Cardiac muscle cell (in vitro differentiated cells and primary cell): ENCODE results near the gene ACTR1B. TPM values are rescaled to one million over a fixed set of nuclear protein-coding genes. Genes with fewer than 3 reads are reported as not detected.
"Not testable (repeated sequence)": the region's sequence is repeated elsewhere in the genome, so short reads cannot be mapped to it uniquely, and the experiment has no call there.

Experiments
- DNase-seq, 2 donors: peaks; one replicate each; pipeline versions ENCODE4 v3.0.0 to v3.0.0-alpha.2; 2010 to 2017; ENCODE audit warnings: low read depth in 1 of 2, low spot score in 1 of 2
- H3K27ac ChIP-seq: fragments of 200-600 bp; sonication (generic); 2 replicates; pipeline ENCODE4 v1.5.1; 2016
- H3K27me3 ChIP-seq: fragments of 200-600 bp; sonication (generic); 2 replicates; pipeline ENCODE4 v1.6.0; 2016; ENCODE audit warnings: control low read depth
- H3K36me3 ChIP-seq: fragments of 200-600 bp; sonication (generic); 2 replicates; pipeline ENCODE4 v1.5.1; 2016; ENCODE audit warnings: control low read depth
- H3K4me1 ChIP-seq: fragments of 200-600 bp; sonication (generic); 2 replicates; pipeline ENCODE4 v1.8.1; 2017; ENCODE audit warnings: low read depth, mild to moderate bottlenecking, mixed run types
- H3K4me3 ChIP-seq: fragments of 200-600 bp; sonication (generic); 2 replicates; pipeline ENCODE4 v1.5.1; 2016; ENCODE audit warnings: mild to moderate bottlenecking
- H3K9me3 ChIP-seq: fragments of 200-600 bp; sonication (generic); 2 replicates; pipeline ENCODE4 v1.5.1; 2017; ENCODE audit warnings: low read depth, mild to moderate bottlenecking, control low read depth
- polyA plus RNA-seq: library from polyadenylated mRNA; unstranded; fragments of >200 nt; fragmentation: Nextera tagmentation; extraction: Ambion mirVana; gene quantifications from 2 replicates; pipeline ENCODE4 v1.2.1, GENCODE V29; 2016
- total RNA-seq: library from RNA; depleted of rRNA; stranded (reverse); fragments of >200 nt; gene quantifications from 2 replicates; pipeline ENCODE4 v1.2.3, GENCODE V29; 2016
- TF ChIP-seq, protein P1 (sequence below): IDR thresholded peaks from 2 replicates; pipeline ENCODE4 v1.5.1; 2012; ENCODE audit warnings: low read depth, mild to moderate bottlenecking, low read length

The ACTR1B gene
- total and polyA plus RNA-seq, 2 experiments from 2014 or later: 22.9 to 109 TPM

DNA sequence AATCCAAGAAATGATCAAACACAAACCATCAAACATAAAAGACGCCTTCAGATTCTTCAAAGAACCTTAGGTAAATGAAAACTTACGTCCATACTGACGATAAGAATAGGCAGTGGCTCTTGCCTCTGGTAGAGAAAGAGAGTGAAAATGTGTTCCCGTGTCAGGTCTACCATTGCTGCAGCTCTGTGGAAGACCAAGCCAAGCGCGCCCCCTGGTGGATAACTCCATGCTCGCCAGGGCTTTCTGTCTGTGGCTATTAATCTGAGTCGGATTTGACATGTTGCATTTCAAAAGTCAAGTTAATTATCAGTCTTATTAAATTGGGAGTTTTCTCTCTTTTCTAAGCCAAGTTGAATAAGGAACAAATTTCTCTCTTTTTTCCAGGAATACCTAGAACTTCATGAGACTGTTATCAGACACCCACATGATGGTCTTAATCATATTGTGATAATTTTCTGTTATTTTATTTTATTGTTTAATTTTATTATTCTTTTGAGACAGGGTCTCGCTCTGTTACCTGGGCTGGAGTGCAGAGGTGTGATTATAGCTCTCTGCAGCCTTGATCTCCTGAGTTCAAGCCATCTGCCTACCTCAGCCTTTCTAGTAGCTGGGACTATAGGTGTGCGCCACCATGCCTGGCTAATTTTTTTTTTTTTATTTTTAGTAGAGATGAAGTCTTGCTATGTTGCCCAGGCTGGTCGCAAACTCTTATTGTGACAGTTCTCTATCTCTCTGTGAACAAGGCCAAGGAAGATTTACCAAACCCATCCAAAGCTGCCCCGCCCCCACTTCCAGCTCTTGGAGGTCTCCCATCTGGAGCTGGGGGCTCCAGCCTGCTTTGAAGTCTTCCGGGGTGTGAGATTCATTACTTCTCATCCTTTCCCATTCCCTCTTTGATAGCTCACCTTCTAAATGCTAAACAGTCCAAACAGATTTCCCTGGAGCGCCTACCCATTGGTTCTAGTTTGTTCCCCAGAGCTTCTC lies 33.7 kb upstream of the ACTR1B start:
- Histone ChIP-seq H3K27ac (no peak overlapping the region), H3K36me3 (no peaks in the 10 kb centered on the region), H3K9me3 (no peaks in the 10 kb centered on the region), H3K27me3 (no peaks in the 10 kb centered on the region), H3K4me3 (no peak overlapping the region), H3K4me1 (no peaks in the 10 kb centered on the region)
- TF ChIP-seq, protein P1, sequence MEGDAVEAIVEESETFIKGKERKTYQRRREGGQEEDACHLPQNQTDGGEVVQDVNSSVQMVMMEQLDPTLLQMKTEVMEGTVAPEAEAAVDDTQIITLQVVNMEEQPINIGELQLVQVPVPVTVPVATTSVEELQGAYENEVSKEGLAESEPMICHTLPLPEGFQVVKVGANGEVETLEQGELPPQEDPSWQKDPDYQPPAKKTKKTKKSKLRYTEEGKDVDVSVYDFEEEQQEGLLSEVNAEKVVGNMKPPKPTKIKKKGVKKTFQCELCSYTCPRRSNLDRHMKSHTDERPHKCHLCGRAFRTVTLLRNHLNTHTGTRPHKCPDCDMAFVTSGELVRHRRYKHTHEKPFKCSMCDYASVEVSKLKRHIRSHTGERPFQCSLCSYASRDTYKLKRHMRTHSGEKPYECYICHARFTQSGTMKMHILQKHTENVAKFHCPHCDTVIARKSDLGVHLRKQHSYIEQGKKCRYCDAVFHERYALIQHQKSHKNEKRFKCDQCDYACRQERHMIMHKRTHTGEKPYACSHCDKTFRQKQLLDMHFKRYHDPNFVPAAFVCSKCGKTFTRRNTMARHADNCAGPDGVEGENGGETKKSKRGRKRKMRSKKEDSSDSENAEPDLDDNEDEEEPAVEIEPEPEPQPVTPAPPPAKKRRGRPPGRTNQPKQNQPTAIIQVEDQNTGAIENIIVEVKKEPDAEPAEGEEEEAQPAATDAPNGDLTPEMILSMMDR: peak; percentile 89
- DNase-seq: peak; percentile 87 to 92

DNA sequence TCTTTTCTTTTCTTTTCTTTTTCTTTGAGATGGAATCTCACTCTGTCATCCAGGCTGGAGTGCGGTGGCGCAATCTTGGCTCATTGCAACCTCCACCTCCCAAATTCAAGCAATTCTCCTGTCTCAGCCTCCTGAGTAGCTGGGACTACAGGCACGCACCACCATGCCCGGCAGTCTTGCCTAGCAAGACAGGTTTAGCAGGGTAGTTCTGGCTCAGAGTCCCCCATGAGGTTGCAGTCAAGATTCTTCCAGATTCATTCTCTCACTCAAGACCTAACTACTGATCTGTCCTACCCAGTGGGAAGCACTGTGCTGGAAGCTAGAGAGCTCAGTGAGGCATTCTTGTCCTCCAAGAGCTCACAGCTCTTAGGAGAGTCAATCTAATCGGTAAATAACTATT lies 31.9 kb upstream of the ACTR1B start:
- no peaks in the 10 kb centered on the region for H3K27me3 ChIP-seq
- no peaks in the 10 kb centered on the region for H3K4me1 ChIP-seq
- TF ChIP-seq, protein P1: no peak
- no peak for DNase-seq
- H3K27ac ChIP-seq: no peak overlapping the region
- no peaks in the 10 kb centered on the region for H3K36me3 ChIP-seq
- H3K9me3 ChIP-seq: no peaks in the 10 kb centered on the region
- H3K4me3 ChIP-seq: no peak overlapping the region

DNA sequence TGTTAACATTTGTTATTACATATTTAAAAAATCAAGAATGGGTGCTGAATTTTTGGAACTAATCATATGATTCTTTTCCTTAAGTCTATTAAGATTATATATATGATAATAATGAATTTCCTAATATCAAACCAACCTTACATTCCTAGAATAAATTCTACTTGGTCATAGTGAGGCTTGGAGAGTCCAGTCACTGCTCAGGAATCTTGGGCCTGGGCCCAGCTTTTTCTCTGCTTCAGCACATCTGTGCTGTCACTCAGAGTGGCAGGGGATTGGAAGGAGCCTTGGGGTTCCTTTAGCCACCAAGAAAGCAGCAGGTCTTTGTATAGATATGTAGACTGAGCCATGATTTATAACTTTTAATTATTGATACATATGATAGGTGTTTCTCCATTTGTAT lies 29.6 kb upstream of the ACTR1B start:
- Histone ChIP-seq H3K27me3 (no peaks in the 10 kb centered on the region), H3K9me3 (no peaks in the 10 kb centered on the region), H3K4me3 (no peak overlapping the region), H3K4me1 (no peaks in the 10 kb centered on the region), H3K36me3 (no peaks in the 10 kb centered on the region), H3K27ac (no peak overlapping the region)
- peak in 1 of 2 donors; percentile 27 for DNase-seq
- TF ChIP-seq, protein P1: no peak

DNA sequence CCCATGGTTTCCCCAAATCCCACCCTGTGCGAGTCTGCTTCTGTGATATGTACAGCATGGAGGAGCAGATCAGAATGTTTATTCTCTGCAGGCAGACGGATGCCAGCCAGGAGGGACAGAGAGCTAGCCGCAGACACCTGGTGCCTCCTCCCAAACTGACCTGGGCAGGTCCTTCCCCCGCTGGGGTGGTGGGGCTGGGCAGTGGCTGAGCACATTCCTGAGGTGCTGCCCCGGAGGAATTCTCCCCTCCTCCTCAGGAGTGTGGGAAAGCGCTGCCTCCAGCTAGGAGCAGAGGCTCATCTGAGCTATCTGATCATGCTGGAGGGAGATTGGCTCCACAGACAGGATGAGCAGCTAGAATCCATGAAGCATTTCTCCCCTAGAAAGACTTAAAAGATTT lies 27.3 kb upstream of the ACTR1B start:
- H3K4me3 ChIP-seq: no peak overlapping the region
- no peak overlapping the region for H3K27ac ChIP-seq
- no peak for DNase-seq
- H3K4me1 ChIP-seq: no peaks in the 10 kb centered on the region
- no peaks in the 10 kb centered on the region for H3K27me3 ChIP-seq
- H3K9me3 ChIP-seq: no peaks in the 10 kb centered on the region
- TF ChIP-seq, protein P1: no peak
- no peaks in the 10 kb centered on the region for H3K36me3 ChIP-seq

- Histone ChIP-seq H3K9me3 (no peaks in the 10 kb centered on the region), H3K27me3 (no peaks in the 10 kb centered on the region), H3K4me3 (no peak overlapping the region), H3K27ac (no peak overlapping the region), H3K4me1 (no peaks in the 10 kb centered on the region), H3K36me3 (no peaks in the 10 kb centered on the region)
- TF ChIP-seq, protein P1: no peak
- DNase-seq: no peak
Observed at GRCh38 chr2:97688062-97688827, 24.4 kb upstream of the ACTR1B start.

DNA sequence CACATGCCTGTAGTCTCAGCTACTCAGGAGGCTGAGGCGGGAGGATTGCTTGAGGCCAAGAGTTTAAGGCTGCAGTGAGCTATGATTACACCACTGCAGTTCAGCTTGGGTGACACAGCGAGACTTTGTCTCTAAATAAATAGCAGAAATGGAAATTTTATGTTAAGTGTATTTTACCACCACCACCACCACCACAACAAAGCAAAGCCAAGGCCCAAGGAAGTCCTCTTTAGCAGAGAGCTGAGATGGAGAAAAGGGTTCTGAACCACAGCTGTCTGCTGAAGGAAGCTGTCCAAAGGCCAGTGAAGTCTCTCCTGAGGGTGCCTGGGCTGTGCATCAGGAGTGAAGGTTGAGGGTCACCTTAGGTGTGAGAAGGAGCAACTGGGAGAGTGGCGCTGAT lies 23.4 kb upstream of the ACTR1B start:
- not testable (repeated sequence) for DNase-seq, H3K27ac ChIP-seq, H3K27me3 ChIP-seq, H3K36me3 ChIP-seq, H3K9me3 ChIP-seq, H3K4me1 ChIP-seq, H3K4me3 ChIP-seq
